IPS-18c (cell line): ENCODE results near the gene RPS6KA5.

Experiments
- H3K4me3 ChIP-seq: 2 replicates; pipeline ENCODE4 v1.7.0; 2013; ENCODE audit warnings: low read depth, mild to moderate bottlenecking, low read length, moderate library complexity; ENCODE audit not compliant: insufficient read depth
- H3K9me3 ChIP-seq: one replicate; pipeline ENCODE4 v1.6.1; 2013; ENCODE audit warnings: mild to moderate bottlenecking, low read length, moderate library complexity; ENCODE audit not compliant: control insufficient read depth, insufficient read depth

RPS6KA5 gene

GRCh38 chr14:90818715-90819114 lies 241.7 kb downstream of the RPS6KA5 start:
- Histone ChIP-seq H3K4me3 (no peak overlapping the region), H3K9me3 (peaks cover 4% of the 10 kb centered on the region)

GRCh38 chr14:90816681-90817436 lies 243.6 kb downstream of the RPS6KA5 start:
- peak overlapping the region; percentile 31 for H3K4me3 ChIP-seq

DNA sequence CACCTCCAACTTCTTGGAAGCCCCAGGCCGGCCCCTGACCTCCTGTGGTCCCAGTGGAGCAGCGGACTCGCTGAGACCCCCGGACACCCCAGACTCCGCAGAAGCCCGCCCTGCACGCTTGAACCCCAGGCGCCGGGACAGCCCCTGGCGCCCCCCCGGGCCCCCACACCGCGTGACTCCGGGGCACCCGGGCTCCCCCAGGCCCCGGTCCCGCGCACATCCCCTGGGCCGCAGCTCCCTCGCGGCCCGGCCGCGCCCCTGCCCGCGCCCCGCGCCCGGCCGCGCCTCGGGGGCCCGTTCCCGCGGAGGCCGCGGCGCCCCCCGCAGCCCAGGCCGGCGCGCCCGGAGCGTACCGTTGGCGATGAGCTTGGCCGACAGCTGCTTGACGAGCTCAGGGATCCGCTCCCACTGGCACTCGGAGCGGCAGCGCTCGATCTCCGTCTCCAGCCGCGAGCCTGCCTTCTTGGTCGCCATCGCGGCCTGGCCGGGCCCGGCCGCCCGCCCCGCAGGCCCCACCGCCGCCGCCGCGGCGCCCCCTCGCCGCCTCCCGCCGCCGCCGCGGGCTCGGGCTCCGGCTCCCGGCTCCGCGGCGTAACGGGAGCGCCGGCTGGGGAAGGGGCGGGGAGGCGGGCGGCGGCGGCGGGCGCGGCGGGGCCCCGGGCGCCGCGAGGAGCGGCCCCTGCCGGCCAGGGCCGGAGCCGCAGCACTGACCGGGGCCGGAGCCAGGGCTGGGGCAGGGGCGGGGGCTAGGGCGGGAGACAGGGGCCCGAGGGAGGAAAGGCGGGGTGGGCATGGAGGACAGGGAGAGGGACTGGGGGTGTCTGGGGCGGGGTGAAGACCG lies 244.4 kb downstream of the RPS6KA5 start, which contains the start of gene TTC7B:
Gene TTC7B, minus strand, starts transcription at position 609 of the 841 bp plus-strand sequence. Its CDS starts 135 bp downstream, at position 474.
- Histone ChIP-seq H3K4me3 (peak within 1 kb of the TSS; percentile 62), H3K9me3 (no peaks in the 10 kb centered on the region)

More at GRCh38 chr14:90816681-90817436, 243.6 kb downstream of the RPS6KA5 start:
- H3K9me3 ChIP-seq: no peaks in the 10 kb centered on the region

GRCh38 chr14:90815572-90815821 lies 244.9 kb downstream of the RPS6KA5 start:
- H3K4me3 ChIP-seq: peak overlapping the region; percentile 62
- no peaks in the 10 kb centered on the region for H3K9me3 ChIP-seq

GRCh38 chr14:90814806-90815571 lies 245.5 kb downstream of the RPS6KA5 start:
- Histone ChIP-seq H3K4me3 (peak overlapping the region; percentile 62; the same call in 1 of the 2 replicates), H3K9me3 (no peaks in the 10 kb centered on the region)

- no peaks in the 10 kb centered on the region for H3K9me3 ChIP-seq
- H3K4me3 ChIP-seq: no peak overlapping the region
Measured at GRCh38 chr14:90813442-90813841, 247.0 kb downstream of the RPS6KA5 start.

DNA sequence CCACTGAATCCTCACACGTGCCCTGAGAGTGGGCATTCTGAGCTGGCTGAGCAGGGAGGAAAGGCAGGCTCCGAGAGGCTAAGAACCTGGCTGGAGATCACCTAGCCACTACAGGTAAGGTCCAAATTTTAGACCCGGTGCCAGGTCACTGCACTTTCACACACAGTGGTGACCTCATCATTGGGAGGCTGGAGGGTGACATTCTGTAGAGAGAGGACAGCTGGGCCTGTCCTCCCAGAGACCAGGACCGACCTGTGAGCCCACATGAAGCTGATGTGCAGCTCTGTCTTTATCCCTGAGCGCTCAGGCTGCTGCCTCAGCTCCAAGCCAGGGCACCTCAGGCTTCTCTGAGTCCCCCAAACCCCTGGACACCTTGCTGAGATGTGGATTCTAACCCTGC lies 248.3 kb downstream of the RPS6KA5 start:
- Histone ChIP-seq H3K9me3 (no peaks in the 10 kb centered on the region), H3K4me3 (no peak overlapping the region)

GRCh38 chr14:90811641-90812040 lies 248.8 kb downstream of the RPS6KA5 start:
- no peaks in the 10 kb centered on the region for H3K9me3 ChIP-seq
- no peak overlapping the region for H3K4me3 ChIP-seq

- H3K9me3 ChIP-seq: no peaks in the 10 kb centered on the region
Measured at GRCh38 chr14:90810806-90811205, 249.6 kb downstream of the RPS6KA5 start.

DNA sequence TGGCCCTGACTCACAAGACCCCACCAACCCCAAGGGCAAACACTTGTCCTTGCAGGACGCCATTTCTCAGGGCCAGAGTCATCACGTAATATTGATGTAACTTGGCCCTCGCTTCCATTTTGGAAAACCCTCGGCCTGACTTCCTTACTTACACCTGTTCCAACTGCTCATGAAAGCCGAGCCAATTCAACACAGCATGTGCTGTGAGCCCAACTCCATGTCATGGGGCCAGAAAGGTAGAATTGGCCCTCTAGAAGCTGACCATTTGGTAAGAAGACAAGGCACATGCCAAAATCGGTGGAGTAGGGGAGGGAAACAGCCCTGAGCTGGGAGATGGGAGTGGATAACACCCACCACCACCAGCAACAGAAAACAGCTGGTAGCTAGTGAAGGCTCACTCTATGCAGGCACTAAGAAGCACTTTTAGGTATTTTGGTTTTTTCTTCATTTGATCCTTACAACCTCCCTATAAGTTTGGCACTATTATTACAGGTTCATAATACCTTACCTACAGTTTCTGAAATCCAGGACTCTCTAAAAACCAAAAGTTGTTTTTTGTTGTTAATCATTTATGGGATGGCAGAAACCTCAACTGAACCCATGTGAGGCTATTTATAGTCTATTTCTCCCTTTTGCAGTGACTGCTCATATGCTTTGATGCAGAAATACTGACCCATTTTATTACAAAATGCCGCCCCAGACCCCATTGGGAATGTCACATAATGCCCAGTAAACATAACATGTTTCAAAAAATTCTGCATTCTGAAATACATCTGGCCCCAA lies 250.7 kb downstream of the RPS6KA5 start:
- H3K9me3 ChIP-seq: no peaks in the 10 kb centered on the region
- H3K4me3 ChIP-seq: no peak overlapping the region

More at GRCh38 chr14:90810806-90811205, 249.6 kb downstream of the RPS6KA5 start:
- no peak overlapping the region for H3K4me3 ChIP-seq

DNA sequence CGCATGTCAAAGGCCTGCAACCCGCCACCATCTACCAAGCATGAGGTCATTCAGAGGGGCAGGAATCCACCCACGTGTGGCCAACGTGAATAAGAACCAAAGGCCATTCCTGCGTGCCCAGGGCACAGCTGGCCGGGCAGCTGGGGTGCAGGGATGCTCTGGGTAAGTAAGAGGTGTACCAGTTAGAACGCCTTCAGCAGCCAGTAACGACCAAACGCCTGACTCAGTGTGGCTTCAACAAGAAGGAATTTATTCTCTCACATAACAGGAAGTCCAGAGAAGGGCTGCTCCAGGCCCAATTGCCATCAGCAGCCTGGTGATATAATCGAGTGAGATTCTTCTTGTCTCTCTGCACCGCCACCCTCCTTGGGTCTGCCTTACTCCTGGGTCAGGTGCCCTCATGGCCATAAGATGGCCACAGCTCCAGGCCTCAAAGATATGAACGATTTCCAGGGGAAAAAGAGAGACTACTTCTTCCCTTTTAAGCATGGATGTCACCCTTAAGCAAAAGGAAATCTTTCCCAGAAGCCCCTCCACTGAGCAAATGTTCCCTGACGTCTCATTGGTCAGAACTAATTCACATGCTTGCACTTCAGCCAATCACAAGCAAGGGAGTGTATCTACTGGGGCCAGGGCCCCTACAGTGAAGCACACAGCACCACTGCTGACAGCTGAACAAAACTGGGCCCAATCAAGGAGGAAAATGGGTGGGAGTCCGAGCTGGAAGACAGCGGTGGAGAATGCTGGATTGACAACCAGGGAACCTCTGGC lies 251.5 kb downstream of the RPS6KA5 start:
- no peaks in the 10 kb centered on the region for H3K9me3 ChIP-seq
- H3K4me3 ChIP-seq: no peak overlapping the region

DNA sequence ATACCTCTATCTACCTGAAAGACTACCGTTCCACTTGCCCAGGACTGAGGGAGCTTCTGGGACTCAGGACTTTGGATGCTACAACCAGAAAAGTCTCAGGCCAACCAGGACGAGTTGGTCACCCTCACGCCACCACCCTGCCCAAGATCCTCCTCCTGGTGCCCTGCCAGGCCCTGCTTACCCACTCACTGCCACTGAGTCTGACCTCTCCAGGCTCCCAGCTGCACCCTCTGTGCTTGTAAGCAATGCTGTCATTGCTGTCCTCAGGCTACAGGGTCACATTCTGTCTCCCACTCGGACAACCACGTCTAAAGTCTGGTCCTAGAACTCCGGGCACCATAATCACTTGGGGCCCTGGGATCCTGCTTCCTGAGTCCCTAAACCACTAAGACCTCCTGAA lies 253.4 kb downstream of the RPS6KA5 start:
- H3K4me3 ChIP-seq: no peak overlapping the region
- no peaks in the 10 kb centered on the region for H3K9me3 ChIP-seq

DNA sequence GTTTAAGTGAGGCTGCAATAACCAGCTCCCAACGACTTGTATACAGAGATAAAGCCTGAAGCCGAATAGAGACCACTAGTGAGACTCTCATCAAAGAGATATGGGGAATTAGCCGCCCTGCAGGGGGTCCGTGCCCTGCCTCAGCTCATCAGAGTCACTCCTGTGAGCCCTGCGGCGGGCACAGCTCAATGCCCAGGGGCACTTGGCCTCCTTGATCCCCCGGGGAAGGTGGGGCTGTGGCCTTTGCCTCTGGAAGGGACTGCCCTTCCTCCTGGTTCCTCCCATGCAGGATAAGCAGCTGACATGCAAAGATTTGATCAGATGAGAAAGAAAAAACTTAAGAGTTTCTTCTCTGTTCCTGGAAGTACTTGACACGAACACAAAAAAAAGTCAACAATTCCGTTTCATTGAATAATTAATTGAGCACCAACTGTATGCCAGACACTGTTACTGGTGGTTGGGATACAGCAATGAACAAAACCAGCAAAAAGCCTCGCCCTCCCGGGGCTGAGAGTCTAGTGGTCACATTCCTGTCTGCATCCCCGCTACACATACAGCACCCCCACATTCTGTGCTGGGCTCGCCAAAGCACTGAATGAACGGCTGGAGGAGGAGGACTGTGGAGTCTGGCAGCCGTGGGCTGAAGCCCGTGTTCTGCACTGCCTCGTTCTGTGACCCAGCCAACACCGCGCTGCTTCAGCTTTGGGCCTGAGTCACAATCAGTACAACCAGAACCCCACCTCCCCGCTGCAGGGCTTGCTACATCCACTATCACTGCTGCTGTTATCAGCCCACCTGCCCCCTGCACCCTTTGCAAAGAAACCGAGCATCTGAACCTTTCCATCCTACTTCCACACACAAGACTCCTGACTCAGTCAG lies 254.5 kb downstream of the RPS6KA5 start:
- Histone ChIP-seq H3K4me3 (no peak overlapping the region), H3K9me3 (no peaks in the 10 kb centered on the region)

GRCh38 chr14:90805084-90805391 lies 255.4 kb downstream of the RPS6KA5 start:
- no peak overlapping the region for H3K4me3 ChIP-seq
- no peaks in the 10 kb centered on the region for H3K9me3 ChIP-seq

DNA sequence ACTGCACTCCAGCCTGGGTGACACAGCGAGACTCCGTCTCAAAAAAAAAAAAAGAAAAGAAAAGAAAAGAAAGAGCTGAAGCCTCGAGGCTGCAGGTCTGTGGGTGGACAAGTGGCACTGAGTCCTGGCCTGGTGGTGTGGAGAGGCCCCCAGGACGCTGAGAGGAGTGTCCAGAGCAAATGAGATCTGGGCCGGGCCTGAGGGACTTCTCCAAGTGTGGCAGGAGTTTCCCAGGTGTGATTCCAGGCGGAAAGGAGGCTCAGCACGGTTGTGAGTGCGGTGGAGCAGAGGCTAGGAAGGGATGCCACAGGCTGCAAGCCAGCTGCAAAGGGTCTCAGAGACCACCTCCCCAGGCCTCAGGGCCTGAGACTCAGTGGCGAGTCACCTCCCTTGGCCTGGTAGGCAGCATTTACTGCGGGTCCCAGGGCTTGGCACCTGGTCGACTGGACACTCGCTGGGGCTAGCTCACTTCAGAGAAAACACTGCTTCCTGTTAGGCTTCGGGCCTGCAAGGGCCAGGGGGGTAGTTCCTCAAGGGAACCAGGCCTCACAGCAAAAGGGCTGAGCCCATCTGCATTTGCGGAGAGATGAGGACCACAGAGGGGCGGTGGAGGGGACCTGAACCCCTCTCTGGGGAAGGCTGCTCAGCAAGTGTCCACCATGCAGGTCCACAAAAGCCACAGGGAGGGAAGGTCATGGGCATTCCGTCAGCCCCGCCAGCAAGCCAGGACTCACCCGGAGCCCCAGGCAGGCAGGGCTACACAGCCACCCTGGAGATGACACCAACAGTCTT lies 256.0 kb downstream of the RPS6KA5 start:
- no peak overlapping the region for H3K4me3 ChIP-seq
- H3K9me3 ChIP-seq: no peaks in the 10 kb centered on the region
